NCI-H1092 (cell line): Measurements from ENCODE around the gene CHRNA10.

Experiments used
- DNase-seq: peaks from one replicate; lab custom pipeline; 2025; lab: John Stamatoyannopoulos, UW

CHRNA10 gene, protein sequence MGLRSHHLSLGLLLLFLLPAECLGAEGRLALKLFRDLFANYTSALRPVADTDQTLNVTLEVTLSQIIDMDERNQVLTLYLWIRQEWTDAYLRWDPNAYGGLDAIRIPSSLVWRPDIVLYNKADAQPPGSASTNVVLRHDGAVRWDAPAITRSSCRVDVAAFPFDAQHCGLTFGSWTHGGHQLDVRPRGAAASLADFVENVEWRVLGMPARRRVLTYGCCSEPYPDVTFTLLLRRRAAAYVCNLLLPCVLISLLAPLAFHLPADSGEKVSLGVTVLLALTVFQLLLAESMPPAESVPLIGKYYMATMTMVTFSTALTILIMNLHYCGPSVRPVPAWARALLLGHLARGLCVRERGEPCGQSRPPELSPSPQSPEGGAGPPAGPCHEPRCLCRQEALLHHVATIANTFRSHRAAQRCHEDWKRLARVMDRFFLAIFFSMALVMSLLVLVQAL

DNA sequence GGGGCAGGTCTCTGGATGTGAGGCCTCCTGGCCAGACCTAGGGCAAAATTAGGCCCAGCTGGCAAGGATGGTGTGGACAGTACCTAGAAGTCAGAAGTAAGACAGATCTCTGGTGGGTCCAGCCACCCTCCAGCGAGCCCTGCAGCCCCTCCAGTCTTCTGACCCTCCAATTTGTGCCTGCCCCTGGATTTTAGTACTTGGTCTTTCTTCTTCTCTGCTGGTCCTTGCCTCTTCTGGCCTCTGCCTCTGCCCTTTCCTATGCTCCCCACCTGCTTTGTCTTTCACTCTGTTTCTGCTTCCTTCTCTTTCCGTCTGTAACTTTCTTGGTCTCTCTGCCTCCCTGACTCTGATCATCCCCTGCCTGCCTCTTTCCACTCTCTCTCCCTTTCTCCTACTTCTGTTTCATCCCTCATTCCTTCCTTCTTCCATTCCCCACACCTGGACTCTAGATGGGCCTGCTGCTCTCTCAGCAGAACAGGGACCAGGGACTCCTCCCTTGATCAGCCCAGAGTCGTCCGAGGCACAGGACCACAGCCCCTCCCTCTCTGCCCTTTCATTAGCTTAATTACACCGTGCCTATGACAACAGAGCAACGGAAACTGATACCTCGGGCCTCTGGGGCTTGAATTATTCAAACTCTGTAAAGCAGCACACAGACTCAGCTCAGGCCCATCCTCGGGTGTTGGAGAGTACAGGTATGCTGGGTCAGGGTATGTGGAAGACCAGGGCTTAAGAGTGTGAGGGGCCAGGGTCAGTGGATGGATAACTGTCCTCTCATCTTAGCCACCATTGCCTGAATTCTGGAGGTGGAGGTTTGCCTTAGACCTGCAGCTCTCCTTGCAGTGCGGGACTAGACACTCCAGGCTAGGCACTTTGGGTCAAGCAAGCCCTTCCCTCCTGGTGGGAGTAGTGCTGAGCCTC, at the start of gene CHRNA10:
TSS of gene CHRNA10 (minus strand) at position 51 of the 921 bp plus-strand sequence. CDS start 72 bp downstream, outside the sequence.
- DNase-seq: no peak

DNA sequence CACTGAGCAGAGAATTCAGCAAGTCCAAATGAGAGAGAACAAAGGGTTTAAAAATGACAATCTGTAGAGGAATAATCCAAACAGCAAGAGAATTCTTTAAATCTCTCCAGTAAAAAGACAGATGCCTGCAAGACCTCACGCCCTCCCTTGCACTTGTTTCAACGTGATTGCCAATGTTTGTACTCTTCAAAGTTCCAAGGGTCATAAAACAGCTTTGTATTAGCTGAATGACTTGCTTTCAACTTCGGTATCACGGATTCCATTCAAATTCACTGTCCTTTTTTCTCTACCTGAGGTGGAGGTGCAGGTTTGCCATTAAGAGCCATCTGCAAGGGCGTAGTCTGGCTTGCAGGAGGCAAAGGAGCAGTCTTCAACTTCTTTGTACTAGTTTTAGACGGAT, 41.1 kb upstream of the CHRNA10 start:
- DNase-seq: no peak

DNA sequence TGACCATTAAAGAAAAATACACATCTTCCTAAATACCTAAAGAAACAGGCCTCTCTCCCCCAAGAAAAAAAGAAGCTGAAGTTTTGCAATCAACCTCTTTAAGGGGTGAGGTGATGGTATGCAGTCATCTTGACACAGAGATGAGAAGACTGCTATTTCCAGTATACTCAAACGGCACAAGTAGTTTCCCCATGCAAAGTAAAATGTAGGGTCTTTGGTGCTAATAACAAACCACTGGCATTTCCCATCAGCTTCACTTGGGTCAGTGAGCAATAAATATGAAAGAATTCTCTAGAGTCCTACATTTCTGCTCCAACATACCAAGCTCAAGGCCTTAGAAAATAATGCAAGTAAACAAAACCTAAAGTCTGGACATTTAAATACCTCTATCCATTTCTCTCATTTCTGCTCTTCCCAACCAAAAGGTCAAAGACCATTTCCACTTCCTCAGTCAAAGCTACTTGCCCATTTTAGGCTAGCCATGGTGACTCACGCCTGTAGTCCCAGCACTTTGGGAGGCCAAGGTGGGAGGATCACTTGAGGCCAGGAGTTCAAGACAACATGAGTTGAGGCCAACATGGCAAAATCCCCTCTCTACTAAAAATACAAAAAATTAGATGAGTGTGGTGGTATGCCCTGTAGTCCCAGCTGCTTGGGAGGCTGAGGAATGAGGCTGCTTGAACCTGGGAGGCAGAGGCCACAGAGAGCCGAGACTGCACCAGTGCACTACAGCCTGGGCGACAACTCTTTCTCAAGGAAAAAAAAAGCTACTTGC, 39.5 kb upstream of the CHRNA10 start:
- DNase-seq: no peak

DNA sequence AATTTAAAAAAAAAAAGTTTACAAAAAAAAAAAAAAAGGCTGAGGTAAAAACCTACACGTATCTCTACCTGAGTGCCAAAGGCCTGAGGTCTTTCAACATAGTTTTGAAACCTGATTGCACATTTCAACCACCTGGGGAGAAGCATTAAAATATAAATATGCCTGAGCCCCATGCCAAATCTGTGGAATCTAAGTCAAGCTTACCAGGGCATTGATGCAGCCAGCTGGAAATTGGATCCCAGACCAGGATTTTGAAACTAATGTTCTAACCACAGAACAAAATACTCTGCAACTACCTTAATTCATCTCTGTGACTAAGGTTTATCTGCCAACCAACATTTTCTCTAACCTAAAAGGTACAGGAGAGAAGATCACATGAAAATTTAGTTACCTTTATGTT, 38.8 kb upstream of the CHRNA10 start:
- no peak for DNase-seq

DNA sequence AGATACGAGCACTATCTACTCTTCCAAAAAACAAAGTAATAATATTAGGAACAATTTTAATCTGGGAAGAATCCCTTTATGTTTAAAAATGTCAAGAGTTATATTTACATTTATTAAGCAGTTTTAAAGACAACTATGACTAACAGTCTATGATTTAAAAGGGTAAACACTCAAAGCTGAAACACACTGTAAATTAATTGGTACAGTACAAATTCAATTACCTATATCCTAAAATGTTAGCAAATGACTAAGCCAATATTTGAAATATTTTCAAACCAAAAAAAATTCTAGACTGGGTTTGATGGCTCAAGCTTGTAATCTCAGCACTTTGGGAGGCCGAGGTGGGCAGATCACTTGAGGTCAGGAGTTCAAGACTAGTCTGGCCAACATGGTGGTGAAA, 36.0 kb upstream of the CHRNA10 start:
- DNase-seq: no peak

DNA sequence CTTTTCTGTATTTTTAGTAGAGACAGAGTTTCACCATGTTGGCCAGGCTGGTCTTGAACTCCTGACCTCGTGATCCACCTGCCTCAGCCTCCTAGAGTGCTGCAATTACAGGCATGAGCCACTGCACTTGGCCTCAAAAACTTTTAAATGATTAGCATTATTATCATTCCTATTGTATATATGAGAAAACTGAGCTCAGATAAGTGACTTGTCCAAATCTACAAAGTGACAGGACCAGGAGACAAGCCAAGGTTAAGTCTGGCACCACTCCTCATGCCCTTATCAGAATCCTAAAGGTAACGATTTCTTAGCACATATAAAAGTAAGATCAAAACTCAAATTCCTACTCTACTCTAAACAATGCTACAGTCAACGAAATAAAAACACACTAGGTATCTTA, 32.2 kb upstream of the CHRNA10 start:
- no peak for DNase-seq

DNA sequence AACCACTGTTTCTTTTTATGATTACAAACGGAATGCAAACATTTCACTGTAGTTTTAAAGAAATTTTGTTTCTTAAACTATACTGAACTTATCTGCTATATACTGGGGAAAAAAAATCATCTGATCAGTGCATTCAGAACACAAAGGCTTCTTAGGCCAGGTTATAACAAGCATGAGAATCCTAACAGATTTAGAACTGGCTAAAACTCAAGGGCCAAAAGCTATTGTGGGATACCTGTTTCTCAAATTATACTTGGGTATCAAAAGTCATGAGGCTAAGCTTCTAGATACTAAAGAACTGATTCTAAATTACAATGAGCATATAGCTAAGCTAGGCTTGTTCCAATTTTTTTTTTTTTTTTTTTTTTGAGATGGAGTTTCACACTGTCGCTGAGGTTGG, 29.7 kb upstream of the CHRNA10 start:
- no peak for DNase-seq

DNA sequence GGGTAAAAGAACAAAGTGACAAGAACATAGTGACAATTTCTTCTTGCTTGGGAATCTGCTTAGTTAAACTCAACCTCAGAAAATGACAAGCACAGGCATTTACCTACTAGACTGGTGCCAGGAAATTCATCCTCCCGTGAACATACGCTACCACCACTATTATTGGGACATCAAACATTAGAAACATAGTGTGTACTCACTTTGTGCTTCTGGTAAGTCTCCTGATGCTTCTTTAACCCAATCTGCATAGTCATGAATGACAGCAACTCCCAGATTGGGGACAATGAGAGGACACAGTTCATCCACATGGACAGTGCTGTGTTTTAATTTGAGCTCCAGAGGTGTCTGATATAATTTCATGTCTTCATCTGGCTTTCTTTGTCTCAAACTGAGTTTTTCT, 29.2 kb upstream of the CHRNA10 start:
- no peak for DNase-seq

DNA sequence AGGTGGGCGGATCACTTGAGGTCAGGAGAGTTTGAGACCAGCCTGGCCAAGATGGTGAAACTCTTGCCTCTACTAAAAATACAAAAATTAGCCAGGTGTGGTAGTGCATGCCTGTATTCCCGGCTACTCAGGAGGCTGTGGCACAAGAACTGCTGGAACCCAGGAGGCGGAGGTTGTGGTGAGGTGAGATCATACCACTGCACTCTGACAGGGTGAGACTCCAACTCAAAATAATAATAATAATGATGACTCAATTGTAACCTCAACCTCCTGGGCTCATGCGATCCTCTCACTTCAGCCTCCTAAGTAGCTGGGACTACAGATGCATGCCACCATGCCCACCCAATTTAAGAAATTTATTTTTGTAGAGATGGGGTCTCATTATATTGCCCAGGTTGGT, 15.6 kb upstream of the CHRNA10 start:
- DNase-seq: no peak

DNA sequence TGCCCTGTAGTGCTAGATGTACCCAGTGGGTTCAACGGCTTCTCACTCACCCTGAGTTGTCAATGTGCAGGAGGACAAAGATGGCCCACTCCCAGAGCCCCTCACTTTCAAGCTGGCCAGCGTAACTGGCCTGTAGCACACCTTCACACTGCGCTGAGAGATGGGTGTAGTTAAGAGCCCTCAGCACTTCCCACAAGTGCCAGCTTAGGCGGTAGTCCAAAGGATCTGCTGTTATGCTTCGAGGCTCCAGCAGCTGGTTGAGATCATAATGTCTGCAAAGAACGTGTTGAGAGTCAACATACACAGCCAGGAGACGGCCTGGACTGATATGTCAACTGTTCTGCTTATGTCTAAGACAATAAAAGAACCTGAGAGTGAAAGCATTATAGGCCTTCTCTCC, 14.7 kb upstream of the CHRNA10 start:
- DNase-seq: peak; percentile 11

DNA sequence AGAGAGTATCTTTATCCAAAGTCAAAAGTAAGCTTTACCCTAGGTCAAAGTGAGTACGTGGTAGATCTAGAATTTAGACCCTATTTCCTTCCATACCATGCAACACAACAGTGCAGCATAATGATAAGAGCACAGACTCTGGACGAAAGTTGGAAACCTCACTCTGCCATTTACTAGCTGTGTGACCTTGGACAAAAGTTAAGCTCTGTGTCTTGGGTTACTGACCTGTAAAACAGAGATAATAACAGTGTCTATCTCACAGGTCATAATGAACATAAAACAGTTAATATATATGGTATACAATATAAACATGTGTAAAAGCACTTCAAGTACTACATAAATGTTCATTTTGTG, 13.6 kb upstream of the CHRNA10 start:
- no peak for DNase-seq

DNA sequence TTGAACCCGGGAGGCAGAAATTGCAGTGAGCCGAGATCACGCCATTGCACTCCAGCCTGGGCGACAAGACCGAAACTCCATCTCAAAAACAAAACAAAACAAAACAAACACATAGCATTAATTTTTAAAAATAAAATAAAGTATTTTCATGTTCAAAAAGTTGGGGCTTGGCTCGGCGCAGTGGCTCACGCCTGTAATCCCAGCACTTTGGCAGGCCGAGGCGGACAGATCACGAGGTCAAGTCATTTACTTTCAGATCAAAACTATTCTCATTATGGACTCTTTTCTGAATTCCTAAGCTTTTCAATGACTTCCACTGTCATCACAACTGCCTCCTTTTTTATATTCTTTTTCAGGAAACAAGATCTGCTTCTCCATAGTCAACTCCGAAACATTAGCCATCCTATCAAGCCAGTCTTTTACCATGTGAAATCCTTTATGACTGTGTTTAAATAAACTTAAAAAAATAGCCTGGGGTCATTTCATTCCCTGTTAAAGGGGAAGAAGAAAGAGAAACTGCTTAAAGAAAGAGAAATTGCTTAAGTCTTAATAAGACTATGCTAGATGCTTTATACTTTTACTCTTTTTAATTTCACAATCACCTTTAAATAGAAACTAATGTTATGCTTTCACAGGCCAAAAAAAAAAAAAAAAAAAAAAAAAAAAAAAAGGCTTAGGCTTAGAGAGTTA, 13.1 kb upstream of the CHRNA10 start:
- DNase-seq: no peak

DNA sequence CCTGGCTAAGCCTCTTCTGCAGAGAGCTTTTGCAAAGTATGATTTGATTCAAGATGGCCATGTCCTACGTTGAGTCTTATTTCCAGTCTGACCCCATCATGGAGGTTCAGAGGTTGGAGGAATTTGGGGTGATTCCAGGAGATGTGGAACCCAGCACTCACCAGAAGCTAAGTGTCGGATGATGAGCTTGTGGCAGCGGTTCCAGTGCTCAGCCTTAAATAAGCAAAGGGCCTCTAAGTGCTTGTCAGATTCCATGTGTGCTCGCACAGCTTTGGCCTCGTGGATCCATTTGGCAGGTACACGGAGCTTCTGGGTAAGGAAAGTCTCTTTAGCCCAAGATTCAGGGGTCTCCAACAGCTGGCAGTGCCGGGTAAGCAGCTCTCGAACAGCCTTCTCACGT, 11.9 kb upstream of the CHRNA10 start:
- DNase-seq: no peak

DNA sequence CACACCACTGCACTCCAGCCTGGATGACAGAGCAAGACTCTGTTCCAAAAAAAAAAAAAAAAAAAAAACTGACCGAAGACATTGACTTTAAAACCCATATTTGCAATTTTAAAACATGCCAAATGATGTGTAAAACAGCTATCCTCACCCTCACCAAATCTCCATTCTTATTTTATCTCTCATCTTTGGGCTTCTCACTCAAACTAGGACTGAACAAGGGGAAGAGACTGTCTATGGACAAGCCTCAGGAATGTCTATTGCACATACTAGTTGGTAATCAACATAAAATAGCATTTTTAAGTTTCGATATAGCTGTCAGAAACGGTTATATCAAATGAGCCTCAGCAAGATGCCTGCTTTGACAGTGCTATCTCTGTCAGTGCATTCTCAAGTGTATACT, 7.9 kb upstream of the CHRNA10 start:
- DNase-seq: no peak

DNA sequence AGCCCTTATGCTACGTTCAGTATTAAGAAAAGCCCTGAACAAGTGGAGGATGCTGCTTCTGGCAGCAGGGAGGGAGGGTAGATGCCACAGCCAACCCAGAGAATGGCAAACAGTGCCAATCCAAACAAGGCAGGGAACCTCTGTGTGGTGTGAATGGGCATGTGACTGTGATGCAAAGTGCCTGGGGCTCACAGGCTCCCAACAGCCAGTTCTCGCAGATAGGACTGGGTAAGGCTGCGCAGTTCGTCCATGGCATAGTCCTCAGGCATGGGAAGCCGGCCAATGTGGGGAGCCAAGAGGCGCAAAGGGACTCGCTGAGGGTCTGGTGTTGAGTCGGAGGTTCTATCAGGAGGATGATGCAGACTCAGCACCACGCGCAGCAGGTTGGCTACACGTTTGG, 4.8 kb upstream of the CHRNA10 start:
- DNase-seq: no peak

DNA sequence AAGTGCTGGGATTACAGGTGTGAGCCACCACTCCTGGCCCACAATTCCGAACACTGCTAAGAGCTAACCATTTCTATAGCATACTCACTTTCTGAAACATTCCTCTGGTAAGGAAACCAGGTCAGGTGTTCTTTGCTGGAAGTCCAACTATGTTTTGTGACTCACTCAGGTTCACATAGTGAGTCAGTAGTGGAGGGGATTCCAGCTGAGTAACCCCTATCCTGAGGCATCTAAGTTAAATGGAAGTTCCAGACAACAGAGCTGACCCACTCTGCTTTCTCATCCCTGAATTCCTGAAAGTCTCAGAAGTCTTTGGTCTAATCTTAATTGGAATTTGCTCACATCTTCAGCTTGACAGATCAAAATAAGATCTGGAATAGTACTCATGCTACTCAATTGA, 3.0 kb upstream of the CHRNA10 start:
- no peak for DNase-seq

DNA sequence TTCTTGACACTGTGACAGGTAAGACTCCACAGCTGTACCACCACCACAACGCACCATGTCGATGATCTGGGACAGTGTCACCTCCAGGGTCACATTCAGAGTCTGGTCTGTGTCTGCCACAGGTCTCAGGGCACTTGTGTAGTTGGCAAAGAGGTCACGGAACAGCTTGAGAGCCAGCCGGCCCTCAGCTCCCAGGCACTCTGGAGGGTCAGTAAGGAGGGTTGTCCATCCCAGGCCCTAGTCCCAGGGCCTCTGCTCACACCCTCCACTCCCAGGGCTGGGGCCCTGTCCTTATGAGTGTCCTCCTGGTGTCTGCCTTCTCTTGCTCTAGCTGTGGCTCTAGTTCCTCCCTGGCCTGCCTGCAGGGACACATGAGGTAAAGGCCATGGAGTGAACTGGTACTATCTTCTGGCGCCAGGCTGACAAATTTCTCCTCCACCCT, 1.4 kb downstream of the CHRNA10 start:
- DNase-seq: no peak

DNA sequence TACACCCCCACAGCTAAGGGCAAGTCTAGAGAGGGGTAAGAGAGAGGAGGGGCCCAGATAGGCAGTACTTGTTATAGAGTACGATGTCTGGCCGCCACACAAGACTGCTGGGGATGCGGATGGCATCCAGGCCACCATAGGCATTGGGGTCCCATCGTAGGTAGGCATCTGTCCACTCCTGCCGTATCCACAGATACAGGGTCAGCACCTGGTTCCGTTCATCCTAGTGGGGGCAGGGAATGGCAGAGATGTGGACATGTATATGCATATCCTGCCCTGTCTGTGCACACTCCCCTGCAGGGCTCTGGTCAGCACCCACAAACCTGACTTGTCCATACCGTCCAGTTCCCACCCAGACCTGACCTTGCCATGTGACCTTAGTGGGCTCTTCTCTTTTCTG, 2.1 kb downstream of the CHRNA10 start:
- no peak for DNase-seq

DNA sequence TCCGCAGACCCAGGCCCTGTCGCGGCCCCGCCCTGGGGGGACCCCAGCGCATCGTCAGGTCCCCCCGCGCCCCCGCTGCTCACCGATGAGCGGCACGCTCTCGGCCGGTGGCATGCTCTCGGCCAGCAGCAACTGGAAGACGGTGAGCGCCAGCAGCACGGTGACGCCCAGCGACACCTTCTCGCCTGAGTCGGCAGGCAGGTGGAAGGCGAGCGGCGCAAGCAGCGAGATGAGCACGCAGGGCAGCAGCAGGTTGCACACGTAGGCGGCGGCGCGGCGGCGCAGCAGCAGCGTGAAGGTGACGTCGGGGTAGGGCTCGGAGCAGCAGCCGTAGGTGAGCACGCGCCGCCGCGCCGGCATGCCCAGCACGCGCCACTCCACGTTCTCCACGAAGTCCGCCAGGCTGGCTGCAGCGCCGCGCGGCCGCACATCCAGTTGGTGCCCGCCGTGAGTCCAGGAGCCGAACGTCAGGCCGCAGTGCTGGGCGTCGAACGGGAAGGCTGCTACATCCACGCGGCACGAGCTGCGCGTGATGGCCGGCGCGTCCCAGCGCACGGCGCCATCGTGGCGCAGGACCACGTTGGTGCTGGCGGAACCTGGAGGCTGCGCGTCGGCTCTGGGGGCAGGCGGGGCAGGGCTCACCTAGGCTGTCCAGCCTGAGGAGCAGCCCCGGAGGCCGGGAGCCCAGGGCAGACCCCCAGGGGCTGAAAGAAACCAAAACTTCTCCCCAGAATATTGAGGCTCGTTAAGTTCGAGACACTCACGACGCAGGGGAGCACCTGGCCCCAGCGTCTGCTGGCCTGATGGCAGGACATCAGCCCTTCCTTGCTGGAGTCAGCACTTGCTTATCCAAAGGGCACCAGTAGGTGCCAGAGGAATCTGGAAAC, 3.8 kb downstream of the CHRNA10 start:
- DNase-seq: no peak

DNA sequence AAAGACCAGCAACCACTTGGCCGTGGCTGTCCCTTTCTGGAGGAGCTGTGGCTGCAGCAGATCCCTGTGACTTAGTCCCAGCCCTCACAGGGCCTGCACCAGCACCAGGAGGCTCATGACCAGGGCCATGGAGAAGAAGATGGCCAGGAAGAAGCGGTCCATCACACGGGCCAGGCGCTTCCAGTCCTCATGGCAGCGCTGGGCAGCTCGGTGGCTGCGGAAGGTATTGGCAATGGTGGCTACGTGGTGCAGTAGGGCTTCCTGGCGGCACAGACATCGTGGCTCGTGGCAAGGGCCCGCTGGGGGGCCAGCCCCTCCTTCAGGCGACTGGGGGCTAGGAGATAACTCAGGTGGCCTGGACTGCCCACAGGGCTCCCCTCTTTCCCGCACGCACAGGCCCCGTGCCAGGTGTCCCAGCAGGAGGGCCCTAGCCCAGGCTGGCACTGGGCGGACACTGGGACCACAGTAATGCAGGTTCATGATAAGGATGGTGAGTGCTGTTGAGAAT, 5.1 kb downstream of the CHRNA10 start:
- DNase-seq: no peak
